Retinal pigment epithelial cell (primary cell): ENCODE results near the gene LIFR.
"Not testable (repeated sequence)": the region's sequence is repeated elsewhere in the genome, so short reads cannot be mapped to it uniquely, and the experiment has no call there.

Source experiments
- DNase-seq: peaks from one replicate; pipeline ENCODE4 v3.0.0-alpha.2; 2010; ENCODE audit warnings: low read depth
- H3K4me3 ChIP-seq: 2 replicates; pipeline ENCODE4 v1.5.1; 2011; ENCODE audit warnings: mild to moderate bottlenecking, low read length, control low read depth, moderate library complexity
- CTCF ChIP-seq: conservative IDR thresholded peaks from 2 replicates; pipeline ENCODE4 v1.5.1; 2011; ENCODE audit warnings: low read depth, low read length, control low read depth, inconsistent platforms

The LIFR gene

GRCh38 chr5:38518341-38518740, 38.1 kb downstream of the LIFR start:
- no peak overlapping the region for H3K4me3 ChIP-seq
- no peak for TF ChIP-seq CTCF
- DNase-seq = no peak

- DNase-seq, H3K4me3 ChIP-seq: not testable (repeated sequence)
Measured at GRCh38 chr5:38516649-38517048, 39.8 kb downstream of the LIFR start.

- no peak overlapping the region for H3K4me3 ChIP-seq
- DNase-seq = no peak
- TF ChIP-seq CTCF = peak; percentile 70
Measured at GRCh38 chr5:38515646-38516045, 40.8 kb downstream of the LIFR start.

GRCh38 chr5:38515092-38515491, 41.4 kb downstream of the LIFR start:
- no peak for TF ChIP-seq CTCF
- no peak overlapping the region for H3K4me3 ChIP-seq
- DNase-seq = no peak

- no peak for DNase-seq
- H3K4me3 ChIP-seq = no peak overlapping the region
- no peak for TF ChIP-seq CTCF
Measured at GRCh38 chr5:38509185-38509584, 47.3 kb downstream of the LIFR start.

- TF ChIP-seq CTCF = no peak
- no peak for DNase-seq
- H3K4me3 ChIP-seq = no peak overlapping the region
Measured at GRCh38 chr5:38506302-38506701, 50.1 kb downstream of the LIFR start.

- no peak overlapping the region for H3K4me3 ChIP-seq
- TF ChIP-seq CTCF = no peak
- peak; percentile 2 for DNase-seq
Measured at GRCh38 chr5:38500573-38501260, 55.7 kb downstream of the LIFR start.
